Endodermal cell (in vitro differentiated cells): ENCODE results near the gene IRX2. TPM values are rescaled to one million over a fixed set of nuclear protein-coding genes. Genes with fewer than 3 reads are reported as not detected.

ENCODE experiments used
- DNase-seq: peaks from one replicate; pipeline ENCODE4 v3.0.0-alpha.2; 2017
- H3K27ac ChIP-seq: 2 replicates; pipeline ENCODE4 v1.5.1; 2013; ENCODE audit warnings: mild to moderate bottlenecking, low read depth, low read length, moderate library complexity
- H3K27me3 ChIP-seq: 2 replicates; pipeline ENCODE4 v1.6.1; 2013; ENCODE audit warnings: mild to moderate bottlenecking, low read length, moderate library complexity; ENCODE audit not compliant: insufficient read depth, control insufficient read depth, poor library complexity, severe bottlenecking
- H3K36me3 ChIP-seq: 2 replicates; pipeline ENCODE4 v1.7.0; 2013; ENCODE audit warnings: mild to moderate bottlenecking, low read length, moderate library complexity; ENCODE audit not compliant: control insufficient read depth, insufficient read depth
- H3K4me1 ChIP-seq: one replicate; pipeline ENCODE4 v1.7.0; 2013; ENCODE audit warnings: low read length; ENCODE audit not compliant: control insufficient read depth, insufficient read depth
- H3K4me3 ChIP-seq: 2 replicates; pipeline ENCODE4 v1.5.1; 2013; ENCODE audit warnings: mild to moderate bottlenecking, low read length, moderate library complexity
- H3K9ac ChIP-seq: 2 replicates; pipeline ENCODE4 v1.6.1; 2013; ENCODE audit warnings: mild to moderate bottlenecking, low read length, moderate library complexity; ENCODE audit not compliant: poor library complexity, severe bottlenecking; ENCODE audit errors: extremely low read depth
- H3K9me3 ChIP-seq: 2 replicates; pipeline ENCODE4 v1.6.1; 2013; ENCODE audit warnings: mild to moderate bottlenecking, low read length, moderate library complexity; ENCODE audit not compliant: control insufficient read depth
- H3K27ac Mint-ChIP-seq: 2 replicates; pipeline ENCODE4 v1.8.0; 2020; ENCODE audit warnings: mixed read lengths
- H3K27me3 Mint-ChIP-seq: 2 replicates; pipeline ENCODE4 v1.8.0; 2021; ENCODE audit warnings: mild to moderate bottlenecking, mixed read lengths; ENCODE audit not compliant: insufficient read depth
- H3K36me3 Mint-ChIP-seq: 2 replicates; pipeline ENCODE4 v1.8.0; 2020; ENCODE audit warnings: low read depth, mixed read lengths
- H3K4me1 Mint-ChIP-seq: 2 replicates; pipeline ENCODE4 v1.8.0; 2020; ENCODE audit warnings: mixed read lengths
- H3K4me3 Mint-ChIP-seq: 2 replicates; pipeline ENCODE4 v1.8.0; 2020; ENCODE audit warnings: mild to moderate bottlenecking, moderate library complexity, mixed read lengths
- H3K9me3 Mint-ChIP-seq: 2 replicates; pipeline ENCODE4 v1.8.0; 2020; ENCODE audit warnings: mild to moderate bottlenecking, mixed read lengths
- WGBS, 2 experiments: methylation state at CpG; one replicate each; pipeline versions ENCODE4 v1.1.5 to v1.1.7; 2013; ENCODE audit warnings: missing lambda C conversion rate in 2 of 2, mixed read lengths in 1 of 2; ENCODE audit not compliant: insufficient coverage in 1 of 2, insufficient read length in 1 of 2; 5-methylcytosine and 5-hydroxymethylcytosine counted together
- total RNA-seq, 2 donors: library from RNA; stranded (reverse); fragmentation: NEBNext Ultra II Directional in 1 of 2; extraction: Animal tissue kit (Norgen Biotek cat#: 25700) in 1 of 2; gene quantifications; 2 replicates in 1 of 2; 3 replicates in 1 of 2; pipeline ENCODE4 v1.2.1, GENCODE V29; 2021
- TF ChIP-seq, protein P1 (sequence below): fragments of 200-600 bp; sonication (generic); conservative IDR thresholded peaks from 2 replicates; pipeline ENCODE4 v1.5.0; 2021; ENCODE audit warnings: antibody characterized with exemption, mild to moderate bottlenecking

IRX2 gene
- total RNA-seq, 2 donors from 2014 or later: 4.2 to 6.9 TPM

- TF ChIP-seq, protein P1, sequence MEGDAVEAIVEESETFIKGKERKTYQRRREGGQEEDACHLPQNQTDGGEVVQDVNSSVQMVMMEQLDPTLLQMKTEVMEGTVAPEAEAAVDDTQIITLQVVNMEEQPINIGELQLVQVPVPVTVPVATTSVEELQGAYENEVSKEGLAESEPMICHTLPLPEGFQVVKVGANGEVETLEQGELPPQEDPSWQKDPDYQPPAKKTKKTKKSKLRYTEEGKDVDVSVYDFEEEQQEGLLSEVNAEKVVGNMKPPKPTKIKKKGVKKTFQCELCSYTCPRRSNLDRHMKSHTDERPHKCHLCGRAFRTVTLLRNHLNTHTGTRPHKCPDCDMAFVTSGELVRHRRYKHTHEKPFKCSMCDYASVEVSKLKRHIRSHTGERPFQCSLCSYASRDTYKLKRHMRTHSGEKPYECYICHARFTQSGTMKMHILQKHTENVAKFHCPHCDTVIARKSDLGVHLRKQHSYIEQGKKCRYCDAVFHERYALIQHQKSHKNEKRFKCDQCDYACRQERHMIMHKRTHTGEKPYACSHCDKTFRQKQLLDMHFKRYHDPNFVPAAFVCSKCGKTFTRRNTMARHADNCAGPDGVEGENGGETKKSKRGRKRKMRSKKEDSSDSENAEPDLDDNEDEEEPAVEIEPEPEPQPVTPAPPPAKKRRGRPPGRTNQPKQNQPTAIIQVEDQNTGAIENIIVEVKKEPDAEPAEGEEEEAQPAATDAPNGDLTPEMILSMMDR: no peak
- peaks cover 72% of the 10 kb centered on the region for H3K27me3 Mint-ChIP-seq
- no peaks in the 10 kb centered on the region for H3K36me3 ChIP-seq
- H3K4me3 ChIP-seq: no peak overlapping the region
- no peak for DNase-seq
- H3K4me1 Mint-ChIP-seq: peaks cover 11% of the 10 kb centered on the region
- 93% methylated on average over 5 of the region's 6 CpGs; no CpG with 5 or more reads in 1 of the 2 experiments for WGBS, 2 experiments
- no peak overlapping the region for H3K27ac Mint-ChIP-seq
- no peaks in the 10 kb centered on the region for H3K9me3 ChIP-seq
- H3K4me3 Mint-ChIP-seq: no peak overlapping the region
- no peaks in the 10 kb centered on the region for H3K36me3 Mint-ChIP-seq
- H3K27me3 ChIP-seq: peaks cover 6% of the 10 kb centered on the region
- no peak overlapping the region for H3K9ac ChIP-seq
- peaks cover 6% of the 10 kb centered on the region for H3K4me1 ChIP-seq
- no peaks in the 10 kb centered on the region for H3K9me3 Mint-ChIP-seq
- H3K27ac ChIP-seq: no peak overlapping the region
These were observed 37.5 kb downstream of the IRX2 start for GRCh38 chr5:2714026-2714425.

- Histone ChIP-seq H3K36me3 (no peaks in the 10 kb centered on the region), H3K4me1 (peaks cover 6% of the 10 kb centered on the region), H3K9me3 (no peaks in the 10 kb centered on the region), H3K27ac (no peak overlapping the region), H3K4me3 (no peak overlapping the region), H3K27me3 (peaks cover 6% of the 10 kb centered on the region), H3K9ac (no peak overlapping the region)
- Mint-ChIP-seq H3K4me1 (peaks cover 11% of the 10 kb centered on the region), H3K9me3 (no peaks in the 10 kb centered on the region), H3K4me3 (no peak overlapping the region), H3K27me3 (peaks cover 76% of the 10 kb centered on the region), H3K27ac (no peak overlapping the region), H3K36me3 (no peaks in the 10 kb centered on the region)
- 90 to 95% methylated on average over 19 to 24 of the region's 24 CpGs for WGBS, 2 experiments
- TF ChIP-seq, protein P1: no peak
- DNase-seq: no peak
These were observed 39.7 kb downstream of the IRX2 start for GRCh38 chr5:2711446-2712425.

DNA sequence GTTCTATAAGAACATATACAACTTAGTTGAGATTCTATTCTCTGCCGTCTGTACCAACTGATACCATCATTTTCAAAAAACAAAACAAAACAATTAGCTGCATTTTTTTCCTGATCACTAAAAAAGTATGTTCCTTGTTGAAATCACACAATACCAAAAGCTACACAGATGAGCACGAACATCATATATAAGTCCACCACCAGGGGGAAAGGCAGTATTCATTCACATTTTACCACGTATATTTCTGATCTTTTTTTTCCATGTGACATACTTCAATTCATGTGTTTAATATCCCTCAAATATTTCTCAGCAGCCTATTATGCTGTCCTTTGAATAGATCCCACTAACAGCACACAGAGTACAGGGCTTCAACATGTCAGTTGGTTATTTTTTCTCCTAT is 40.6 kb downstream of the IRX2 start:
- DNase-seq: no peak
- no peak overlapping the region for H3K9ac ChIP-seq
- no peak overlapping the region for H3K4me3 ChIP-seq
- no peak overlapping the region for H3K4me3 Mint-ChIP-seq
- TF ChIP-seq, protein P1: peak; percentile 71
- H3K4me1 Mint-ChIP-seq: peaks cover 11% of the 10 kb centered on the region
- H3K27ac ChIP-seq: no peak overlapping the region
- H3K36me3 Mint-ChIP-seq: no peaks in the 10 kb centered on the region
- H3K27me3 ChIP-seq: peaks cover 6% of the 10 kb centered on the region
- no peaks in the 10 kb centered on the region for H3K9me3 ChIP-seq
- no peak overlapping the region for H3K27ac Mint-ChIP-seq
- H3K36me3 ChIP-seq: no peaks in the 10 kb centered on the region
- no peaks in the 10 kb centered on the region for H3K9me3 Mint-ChIP-seq
- H3K27me3 Mint-ChIP-seq: peaks cover 75% of the 10 kb centered on the region
- H3K4me1 ChIP-seq: peaks cover 6% of the 10 kb centered on the region
- 80 to 87% methylated on average over 1 to 3 of the region's 3 CpGs for WGBS, 2 experiments
